RWPE1 (cell line): ENCODE data around the gene PRIMPOL.
A peak's percentile ranks its signal among the peaks of the same experiment; 100 is the strongest.
"Not testable (repeated sequence)": the region's sequence is repeated elsewhere in the genome, so short reads cannot be mapped to it uniquely, and the experiment has no call there.

ENCODE experiments used
- CTCF ChIA-PET: fragments of 350-600 bp; sonication (Branson Sonifier 250); formaldehyde crosslinking; extraction: SDS; loops from one replicate; lab custom pipeline; 2021; lab: Yijun Ruan, JAX
- POLR2A ChIA-PET: fragments of 400-600 bp; formaldehyde crosslinking; extraction: SDS; loops from one replicate; lab custom pipeline; 2020; ENCODE audit warnings: antibody characterized with exemption; ENCODE audit not compliant: low non-redundant PET; lab: Yijun Ruan, JAX
- DNase-seq: peaks from one replicate; pipeline ENCODE4 v3.0.0; 2012; ENCODE audit warnings: low spot score
- H3K27ac ChIP-seq: fragments of 450-650 bp; 2 replicates; pipeline ENCODE4 v1.5.1; 2017
- CTCF ChIP-seq: fragments of 450-650 bp; conservative IDR thresholded peaks from 2 replicates; pipeline ENCODE4 v1.5.1; 2017; ENCODE audit warnings: low read depth, mild to moderate bottlenecking

PRIMPOL gene

GRCh38 chr4:184648313-184649025, 1.1 kb upstream of the PRIMPOL start:
- peak overlapping the region; percentile 95 for H3K27ac ChIP-seq
- CTCF ChIA-PET: no interaction called here
- no peak for TF ChIP-seq CTCF
- peak; percentile 30 for DNase-seq
- POLR2A ChIA-PET: interaction anchor here (1.7 kb wide), 1 partner anchor 111 kb away, joined by 3 read pairs; no protein-coding TSS in a partner anchor

GRCh38 chr4:184649971-184650855, 675 bp downstream of the PRIMPOL start:
- no peak for DNase-seq
- no peak for TF ChIP-seq CTCF
- peak overlapping the region; percentile 95 for H3K27ac ChIP-seq
- ChIA-PET POLR2A (interaction anchor here (0.6 to 0.7 kb wide), 2 partner anchors 12 to 74 kb away, joined by 6 to 7 read pairs; no protein-coding TSS in a partner anchor), CTCF (interaction anchor here (0.5 to 0.6 kb wide), 3 partner anchors 18 to 886 kb away, joined by 3 to 6 read pairs (median 5); no protein-coding TSS in a partner anchor)

GRCh38 chr4:184651899-184652298, 2.4 kb downstream of the PRIMPOL start:
- ChIA-PET POLR2A (no interaction called here), CTCF (no interaction called here)
- DNase-seq: no peak
- H3K27ac ChIP-seq: no peak overlapping the region
- TF ChIP-seq CTCF: no peak

- POLR2A ChIA-PET, CTCF ChIA-PET, H3K27ac ChIP-seq, DNase-seq: not testable (repeated sequence)
Measured at GRCh38 chr4:184652681-184653080, 3.1 kb downstream of the PRIMPOL start.

GRCh38 chr4:184653650-184654049, 4.1 kb downstream of the PRIMPOL start:
- POLR2A ChIA-PET: interaction anchor here (1.0 kb wide), 1 partner anchor 80 kb away, joined by 3 read pairs; the partner anchor contains the start of gene CENPU
- DNase-seq: no peak

More at GRCh38 chr4:184653650-184654049, 4.1 kb downstream of the PRIMPOL start:
- CTCF ChIA-PET: interaction anchor here (0.5 kb wide), 1 partner anchor 76 kb away, joined by 3 read pairs; no protein-coding TSS in a partner anchor
- H3K27ac ChIP-seq: no peak overlapping the region
- no peak for TF ChIP-seq CTCF
